GM18511 (cell line): Measurements from ENCODE around the gene FN1.
A peak's percentile ranks its signal among the peaks of the same experiment; 100 is the strongest.

Experiments used
- ATAC-seq: cut with Tn5 transposase; IDR thresholded peaks from one replicate; pipeline ENCODE4 v1.9.1; 2021; ENCODE audit warnings: mild to moderate bottlenecking, moderate library complexity; ENCODE audit not compliant: unreplicated experiment

FN1 gene

GRCh38 chr2:215435870-215436704 lies at the start of gene FN1:
FN1 (minus strand) TSS chr2:215436068; CDS start chr2:215435802, 266 bp downstream.
- ATAC-seq: peak; percentile 88

GRCh38 chr2:215485032-215485431 lies 49.2 kb upstream of the FN1 start:
- no peak for ATAC-seq

- ATAC-seq: no peak
Observed at GRCh38 chr2:215484570-215484969, 48.7 kb upstream of the FN1 start.

GRCh38 chr2:215483431-215483830 lies 47.6 kb upstream of the FN1 start:
- ATAC-seq: no peak

- ATAC-seq: no peak
Observed at GRCh38 chr2:215479536-215480240, 43.8 kb upstream of the FN1 start.

GRCh38 chr2:215479121-215479520 lies 43.3 kb upstream of the FN1 start:
- ATAC-seq: no peak

DNA sequence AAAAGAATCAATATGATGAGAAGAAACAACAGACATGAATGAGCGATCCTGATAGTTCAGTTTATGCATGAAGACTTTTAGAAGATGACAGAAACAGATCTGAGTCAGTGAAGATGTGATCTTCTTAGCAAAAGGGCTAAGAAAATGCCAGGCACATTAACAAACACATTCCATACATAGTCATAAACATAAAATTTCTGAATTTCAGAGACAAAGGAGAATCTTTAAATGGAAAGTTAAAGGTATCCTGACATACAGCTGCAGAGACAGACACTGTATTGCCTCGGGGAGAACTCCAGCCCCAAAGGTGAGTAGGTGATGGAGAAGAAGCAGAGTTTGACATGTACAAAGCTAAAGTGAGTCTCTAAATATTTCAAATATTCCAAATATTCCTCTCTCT lies 40.6 kb upstream of the FN1 start:
- no peak for ATAC-seq

DNA sequence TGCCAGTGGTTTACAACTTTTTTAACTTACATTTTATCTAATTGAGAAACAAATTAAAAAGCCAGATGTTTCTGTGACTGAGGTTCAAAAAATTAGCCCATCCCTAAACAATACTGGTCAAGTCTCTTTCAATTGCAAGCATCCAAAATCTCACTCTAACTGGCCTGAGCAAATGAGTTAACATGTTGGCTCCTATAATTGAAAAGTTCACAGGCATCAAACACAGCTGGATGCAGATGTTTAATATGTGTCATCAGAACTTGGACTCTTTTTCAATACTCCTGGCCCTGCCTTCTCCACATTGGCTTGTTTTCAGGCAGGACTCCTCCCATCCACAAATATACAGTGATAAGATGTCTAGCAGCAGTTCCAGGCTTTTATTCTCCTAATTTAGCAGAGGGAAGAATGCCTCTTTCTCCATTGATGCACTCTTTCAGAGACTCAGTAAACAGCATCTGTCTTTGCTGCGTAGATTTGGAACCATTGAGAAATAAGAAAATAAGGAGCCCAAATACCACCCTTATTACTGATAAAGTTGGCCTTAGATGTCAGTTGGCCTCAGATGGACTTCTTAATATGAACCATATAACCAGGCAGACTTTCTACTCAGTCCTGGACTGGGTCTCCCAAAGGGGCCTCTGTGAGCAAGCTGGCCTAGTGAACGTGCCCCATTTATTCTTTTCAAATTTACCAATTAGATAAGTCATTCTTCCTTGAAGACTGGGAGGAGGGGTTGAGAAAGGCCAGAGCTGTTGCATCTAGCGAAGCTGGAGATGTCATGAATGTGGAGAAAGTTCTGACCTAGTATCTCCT lies 30.4 kb upstream of the FN1 start:
- no peak for ATAC-seq

DNA sequence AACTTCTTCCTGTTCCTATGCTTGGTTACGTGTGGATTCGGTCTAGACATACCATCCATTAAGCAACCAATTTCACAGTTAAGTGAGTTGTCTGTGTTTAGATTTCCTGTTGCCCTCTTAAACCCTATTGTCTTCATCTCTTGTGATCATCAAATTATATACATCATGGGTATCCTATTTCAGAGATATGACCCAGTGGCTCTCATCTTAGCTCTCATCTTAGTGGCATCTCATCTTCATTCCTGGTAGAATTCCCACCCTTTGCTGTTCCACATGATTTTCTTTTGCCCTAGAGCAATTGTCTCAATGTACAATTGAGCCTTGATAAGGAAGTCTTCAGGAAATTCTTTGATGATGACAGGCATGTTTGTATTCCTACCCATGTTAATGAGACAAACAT lies 29.4 kb upstream of the FN1 start:
- no peak for ATAC-seq

GRCh38 chr2:215461836-215462532 lies 26.1 kb upstream of the FN1 start:
- no peak for ATAC-seq

GRCh38 chr2:215460682-215461382 lies 25.0 kb upstream of the FN1 start:
- no peak for ATAC-seq

DNA sequence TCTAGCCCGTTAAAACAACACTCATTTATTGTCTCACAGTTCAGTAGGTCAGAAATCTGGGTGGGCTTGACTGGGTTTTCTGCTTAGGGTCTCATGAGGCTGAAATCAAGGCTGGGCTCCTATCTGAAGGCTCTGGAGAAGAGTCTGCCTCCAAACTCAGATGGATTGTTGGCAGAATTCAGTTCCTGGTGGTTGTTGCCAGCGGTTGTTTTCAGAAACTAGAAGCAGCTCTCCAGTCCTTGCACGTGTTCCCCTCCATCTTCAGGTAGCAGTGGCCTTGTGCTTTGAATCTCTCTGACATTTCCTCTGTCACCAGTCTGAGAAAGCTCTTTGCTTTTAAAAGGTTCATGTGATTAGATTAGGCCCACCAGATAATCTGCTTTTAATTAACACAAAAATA lies 20.1 kb upstream of the FN1 start:
- no peak for ATAC-seq

GRCh38 chr2:215454519-215455246 lies 18.8 kb upstream of the FN1 start:
- ATAC-seq: peak; percentile 76

DNA sequence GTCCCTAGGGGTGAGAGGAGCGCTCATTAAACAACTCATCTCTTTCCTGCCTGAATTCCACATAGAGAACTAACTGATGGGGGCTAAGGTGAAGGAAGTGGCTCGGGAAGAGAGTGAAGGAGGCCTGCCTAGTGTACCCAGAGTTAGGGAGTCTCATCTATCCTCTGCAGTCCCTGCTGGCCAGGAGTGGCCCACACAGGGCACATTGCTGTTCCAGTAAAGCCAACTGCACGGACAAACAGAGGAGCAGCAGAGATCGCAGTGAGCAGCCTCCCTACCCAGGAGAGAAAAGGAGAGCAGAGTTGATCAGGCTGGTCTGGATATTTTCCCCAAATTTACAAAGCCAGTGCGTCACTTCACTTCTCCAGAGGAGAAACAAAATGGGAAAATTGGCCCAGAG lies 16.9 kb upstream of the FN1 start:
- no peak for ATAC-seq

- no peak for ATAC-seq
Observed at GRCh38 chr2:215451012-215451756, 15.3 kb upstream of the FN1 start.

GRCh38 chr2:215450188-215451011 lies 14.5 kb upstream of the FN1 start:
- no peak for ATAC-seq

- ATAC-seq: no peak
Observed at GRCh38 chr2:215447673-215448081, 11.8 kb upstream of the FN1 start.

DNA sequence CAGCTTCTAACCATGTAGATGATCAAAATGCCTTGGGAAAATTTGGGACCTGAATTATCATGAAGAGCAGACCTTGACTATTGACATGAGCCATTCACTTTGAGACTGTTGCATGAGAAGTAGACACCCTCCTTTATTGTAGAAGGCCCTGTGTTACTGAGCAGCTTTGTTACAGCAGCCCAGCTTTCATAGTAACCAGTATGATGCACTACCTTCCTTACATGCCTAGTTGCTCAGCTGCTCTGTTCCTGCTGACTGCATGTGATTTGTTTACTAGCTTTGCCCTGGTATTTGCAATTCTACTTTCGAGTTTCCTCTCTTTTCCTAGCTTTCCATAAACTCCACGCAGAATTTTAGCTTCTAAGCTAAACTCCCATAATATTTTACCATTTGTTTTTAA lies 11.2 kb upstream of the FN1 start:
- ATAC-seq: no peak
